ENCODE data around the gene B4GALNT3. TPM values are rescaled to one million over a fixed set of nuclear protein-coding genes. Genes with fewer than 3 reads are reported as not detected.

The B4GALNT3 gene
- total RNA-seq, 4 donors from 2014 or later, result 9.1 to 30.3 (median 12.5) TPM

GRCh38 chr12:470133-470532 lies 10.4 kb downstream of the B4GALNT3 start:
- no peak overlapping the region for H3K4me3 ChIP-seq
- H3K4me1 ChIP-seq, result peaks cover 0 to 4% (median 0%) of the 10 kb centered on the region in 4 donors
- H3K36me3 ChIP-seq, result no peaks in the 10 kb centered on the region
- no peaks in the 10 kb centered on the region for H3K27me3 ChIP-seq
- no peaks in the 10 kb centered on the region for H3K9me3 ChIP-seq
- TF ChIP-seq CTCF (IDR thresholded peaks at IDR 0.05) (no peak), POLR2A (IDR thresholded peaks at IDR 0.05) (no peak)
- H3K27ac ChIP-seq, result no peak overlapping the region
- DNase-seq, result no peak

- H3K4me1 ChIP-seq, result peaks cover 0 to 4% (median 0%) of the 10 kb centered on the region in 4 donors
- no peaks in the 10 kb centered on the region for H3K27me3 ChIP-seq
- H3K9me3 ChIP-seq, result no peaks in the 10 kb centered on the region
- no peak for DNase-seq
- no peaks in the 10 kb centered on the region for H3K36me3 ChIP-seq
- no peak overlapping the region for H3K4me3 ChIP-seq
- TF ChIP-seq CTCF (IDR thresholded peaks at IDR 0.05), result no peak
- TF ChIP-seq POLR2A (IDR thresholded peaks at IDR 0.05), result no peak
- no peak overlapping the region for H3K27ac ChIP-seq
These were observed 13.5 kb downstream of the B4GALNT3 start for GRCh38 chr12:473198-473597.

- TF ChIP-seq CTCF (IDR thresholded peaks at IDR 0.05) (no peak), POLR2A (IDR thresholded peaks at IDR 0.05) (no peak)
- no peak overlapping the region for H3K27ac ChIP-seq
- no peak for DNase-seq
- H3K36me3 ChIP-seq, result no peaks in the 10 kb centered on the region
- no peaks in the 10 kb centered on the region for H3K9me3 ChIP-seq
- no peaks in the 10 kb centered on the region for H3K4me1 ChIP-seq
- no peak overlapping the region for H3K4me3 ChIP-seq
- no peaks in the 10 kb centered on the region for H3K27me3 ChIP-seq
These were observed 14.3 kb downstream of the B4GALNT3 start for GRCh38 chr12:473863-474577.

- H3K27me3 ChIP-seq, result no peaks in the 10 kb centered on the region
- no peaks in the 10 kb centered on the region for H3K9me3 ChIP-seq
- TF ChIP-seq POLR2A (IDR thresholded peaks at IDR 0.05) (no peak), CTCF (IDR thresholded peaks at IDR 0.05) (no peak)
- no peaks in the 10 kb centered on the region for H3K36me3 ChIP-seq
- H3K27ac ChIP-seq, result no peak overlapping the region
- no peaks in the 10 kb centered on the region for H3K4me1 ChIP-seq
- H3K4me3 ChIP-seq, result no peak overlapping the region
- DNase-seq, result no peak
These were observed 15.5 kb downstream of the B4GALNT3 start for GRCh38 chr12:475286-475685.

GRCh38 chr12:479161-479560 lies 19.4 kb downstream of the B4GALNT3 start:
- DNase-seq, result no peak
- TF ChIP-seq POLR2A (IDR thresholded peaks at IDR 0.05) (no peak), CTCF (IDR thresholded peaks at IDR 0.05) (no peak)
- H3K9me3 ChIP-seq, result no peaks in the 10 kb centered on the region
- no peaks in the 10 kb centered on the region for H3K36me3 ChIP-seq
- H3K27ac ChIP-seq, result no peak overlapping the region
- H3K27me3 ChIP-seq, result no peaks in the 10 kb centered on the region
- no peaks in the 10 kb centered on the region for H3K4me1 ChIP-seq
- H3K4me3 ChIP-seq, result no peak overlapping the region
